KMS-11 (cell line): Measurements from ENCODE around the gene RNF220.

Experiments
- H2AFZ ChIP-seq: fragments of 200-600 bp; sonication (generic); 2 replicates; pipeline ENCODE4 v1.6.1; 2016; ENCODE audit warnings: antibody characterized with exemption, mixed run types, low read depth
- H3K27ac ChIP-seq: fragments of 200-600 bp; sonication (generic); 2 replicates; pipeline ENCODE4 v1.6.1; 2016; ENCODE audit warnings: mild to moderate bottlenecking, mixed run types
- H3K27me3 ChIP-seq: fragments of 200-600 bp; sonication (generic); 2 replicates; pipeline ENCODE4 v1.6.1; 2017; ENCODE audit warnings: mild to moderate bottlenecking, low read depth, mixed run types, moderate library complexity; ENCODE audit not compliant: insufficient read depth
- H3K36me3 ChIP-seq: fragments of 200-600 bp; sonication (generic); 2 replicates; pipeline ENCODE4 v1.6.1; 2017; ENCODE audit warnings: mild to moderate bottlenecking, mixed run types; ENCODE audit not compliant: insufficient read depth
- H3K4me1 ChIP-seq: fragments of 200-600 bp; sonication (generic); 2 replicates; pipeline ENCODE4 v1.6.1; 2016; ENCODE audit warnings: mild to moderate bottlenecking, low read depth, mixed run types; ENCODE audit not compliant: poor library complexity, severe bottlenecking
- H3K4me2 ChIP-seq: fragments of 200-600 bp; sonication (generic); 2 replicates; pipeline ENCODE4 v1.7.0; 2016; ENCODE audit warnings: mild to moderate bottlenecking, mixed run types
- H3K4me3 ChIP-seq: fragments of 200-600 bp; sonication (generic); IDR thresholded peaks from 2 replicates; pipeline ENCODE4 v1.6.1; 2017; ENCODE audit warnings: low read depth, low read length, mixed read lengths; ENCODE audit not compliant: insufficient read depth
- H3K79me2 ChIP-seq: fragments of 200-600 bp; sonication (generic); 2 replicates; pipeline ENCODE4 v1.6.1; 2016; ENCODE audit warnings: low read depth, mixed run types; ENCODE audit not compliant: insufficient read depth
- H3K9ac ChIP-seq: fragments of 200-600 bp; sonication (generic); 2 replicates; pipeline ENCODE4 v1.6.1; 2016; ENCODE audit warnings: mild to moderate bottlenecking, mixed run types
- H4K20me1 ChIP-seq: fragments of 200-600 bp; sonication (generic); 2 replicates; pipeline ENCODE4 v1.6.1; 2016; ENCODE audit warnings: mild to moderate bottlenecking, mixed run types; ENCODE audit not compliant: insufficient read depth
- CTCF ChIP-seq: fragments of 200-600 bp; sonication (generic); conservative IDR thresholded peaks from 2 replicates; pipeline ENCODE4 v1.6.1; 2017; ENCODE audit warnings: low read depth, mild to moderate bottlenecking, antibody characterized with exemption, low read length, moderate library complexity, mixed read lengths

RNF220 gene

DNA sequence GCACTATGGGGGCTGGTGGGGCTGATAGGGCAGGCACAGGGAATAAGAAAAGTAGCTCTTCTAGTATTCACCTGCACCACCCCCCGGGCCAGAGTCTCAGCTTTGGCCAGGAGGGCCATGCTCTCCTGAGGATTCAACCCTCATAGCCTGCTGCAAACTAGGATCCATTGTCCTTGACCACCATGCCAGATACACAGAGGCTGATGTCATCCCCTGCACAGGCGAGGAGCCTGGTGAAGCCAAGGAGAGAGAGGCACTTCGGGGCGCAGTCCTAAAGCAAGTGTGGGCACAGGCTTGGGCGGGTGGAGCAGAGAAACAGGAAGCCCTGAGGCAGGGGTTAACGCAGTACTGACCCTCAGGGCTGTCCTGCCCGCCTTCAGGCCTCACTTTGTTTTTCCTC lies 239.8 kb downstream of the RNF220 start:
- Histone ChIP-seq H3K4me2 (no peak overlapping the region), H3K9ac (no peak overlapping the region), H2AFZ (no peak overlapping the region), H3K4me3 (no peak overlapping the region), H3K4me1 (no peaks in the 10 kb centered on the region), H4K20me1 (no peaks in the 10 kb centered on the region), H3K79me2 (no peaks in the 10 kb centered on the region), H3K36me3 (no peaks in the 10 kb centered on the region), H3K27ac (no peak overlapping the region), H3K27me3 (no peaks in the 10 kb centered on the region)
- TF ChIP-seq CTCF: no peak

GRCh38 chr1:44645476-44646244 lies 240.6 kb downstream of the RNF220 start:
- Histone ChIP-seq H3K9ac (no peak overlapping the region), H2AFZ (no peak overlapping the region), H3K36me3 (no peaks in the 10 kb centered on the region), H3K4me1 (no peaks in the 10 kb centered on the region), H3K4me3 (no peak overlapping the region), H3K27me3 (no peaks in the 10 kb centered on the region), H3K79me2 (no peaks in the 10 kb centered on the region), H3K4me2 (no peak overlapping the region), H4K20me1 (no peaks in the 10 kb centered on the region), H3K27ac (no peak overlapping the region)
- no peak for TF ChIP-seq CTCF

GRCh38 chr1:44646261-44647110 lies 241.4 kb downstream of the RNF220 start:
- Histone ChIP-seq H2AFZ (no peak overlapping the region), H3K4me3 (no peak overlapping the region), H3K4me1 (no peaks in the 10 kb centered on the region), H3K27me3 (no peaks in the 10 kb centered on the region), H3K4me2 (no peak overlapping the region), H3K79me2 (no peaks in the 10 kb centered on the region), H3K36me3 (no peaks in the 10 kb centered on the region), H3K27ac (no peak overlapping the region), H4K20me1 (no peaks in the 10 kb centered on the region), H3K9ac (no peak overlapping the region)
- TF ChIP-seq CTCF: no peak

DNA sequence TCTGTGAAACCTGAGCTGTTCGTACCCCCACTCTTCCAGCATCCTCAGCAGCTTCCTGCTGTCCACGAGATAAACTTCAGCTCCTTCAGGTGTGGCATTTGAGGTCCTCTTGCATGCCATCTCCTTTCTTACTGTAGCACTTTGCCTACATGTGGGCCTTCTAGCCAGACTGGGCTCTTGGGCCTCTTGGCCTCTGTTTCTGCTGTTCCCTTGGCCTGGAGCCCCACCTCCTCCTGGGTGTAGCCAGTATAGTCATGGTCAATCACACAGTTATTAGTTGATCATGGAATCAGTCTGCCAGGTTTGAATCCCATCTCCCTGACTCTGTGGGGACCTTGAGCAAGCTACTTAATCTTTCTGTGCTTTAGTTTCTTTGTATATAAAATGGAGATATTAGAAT lies 242.8 kb downstream of the RNF220 start:
- no peak for TF ChIP-seq CTCF
- H2AFZ ChIP-seq: no peak overlapping the region
- H3K27me3 ChIP-seq: no peaks in the 10 kb centered on the region
- no peak overlapping the region for H3K9ac ChIP-seq
- H3K79me2 ChIP-seq: no peaks in the 10 kb centered on the region
- no peak overlapping the region for H3K4me3 ChIP-seq
- no peaks in the 10 kb centered on the region for H3K4me1 ChIP-seq
- no peak overlapping the region for H3K27ac ChIP-seq
- H3K36me3 ChIP-seq: no peaks in the 10 kb centered on the region
- H4K20me1 ChIP-seq: no peaks in the 10 kb centered on the region
- H3K4me2 ChIP-seq: no peak overlapping the region
